ENCODE results near the gene GSK3B.
"Not testable (repeated sequence)": the region's sequence is repeated elsewhere in the genome, so short reads cannot be mapped to it uniquely, and the experiment has no call there.

Gene GSK3B

GRCh38 chr3:119888681-119889080, 205.6 kb downstream of the GSK3B start:
- not testable (repeated sequence) for H3K9me3 Mint-ChIP-seq (ENCODE audit: low read depth); H3K4me3 Mint-ChIP-seq; H3K27me3 Mint-ChIP-seq; H3K27ac Mint-ChIP-seq
- Mint-ChIP-seq H3K36me3 (peaks cover 45% of the 10 kb centered on the region), H3K4me1 (ENCODE audit: low read depth) (peaks cover 17% of the 10 kb centered on the region)

DNA sequence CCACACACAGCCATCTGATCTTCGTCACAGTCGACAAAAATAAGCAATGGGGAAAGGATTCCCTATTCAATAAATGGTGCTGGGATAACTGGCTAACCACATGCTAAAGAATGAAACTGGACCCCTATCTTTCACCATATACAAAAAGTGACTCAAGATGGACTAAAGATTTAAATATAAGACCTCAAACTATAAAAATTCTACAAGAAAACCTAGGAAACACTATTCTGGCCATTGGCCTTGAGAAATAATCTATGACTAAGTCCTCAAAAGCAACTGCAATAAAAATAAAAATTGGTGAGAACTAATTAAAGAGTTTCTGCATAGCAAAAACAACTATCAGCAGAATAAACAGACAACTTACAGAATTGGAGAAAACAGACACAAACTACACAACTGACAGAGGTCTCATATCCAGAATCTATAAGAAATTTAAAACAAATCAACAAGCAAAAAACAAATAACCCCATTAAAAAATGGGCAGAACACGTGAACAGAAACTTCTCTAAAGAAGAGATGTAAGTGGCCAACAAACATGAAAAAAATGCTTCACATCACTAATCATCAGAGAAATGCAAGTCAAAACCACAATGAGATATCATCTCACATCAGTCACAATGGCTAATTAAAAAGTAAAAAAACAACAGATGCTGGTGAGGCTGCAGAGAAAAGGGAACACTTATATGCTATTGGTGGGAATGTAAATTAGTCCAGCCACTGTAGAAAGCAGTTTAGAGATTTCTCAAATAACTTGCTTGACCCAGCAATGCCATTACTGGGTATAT, 208.3 kb downstream of the GSK3B start:
- Mint-ChIP-seq H3K27ac (no peak overlapping the region), H3K4me3 (no peak overlapping the region), H3K9me3 (ENCODE audit: low read depth) (peaks cover 5% of the 10 kb centered on the region), H3K27me3 (no peaks in the 10 kb centered on the region), H3K4me1 (ENCODE audit: low read depth) (peaks cover 9% of the 10 kb centered on the region), H3K36me3 (peaks cover 46% of the 10 kb centered on the region)

- Mint-ChIP-seq H3K4me1 (ENCODE audit: low read depth) (peaks cover 9% of the 10 kb centered on the region), H3K27me3 (no peaks in the 10 kb centered on the region), H3K36me3 (peaks cover 45% of the 10 kb centered on the region), H3K9me3 (ENCODE audit: low read depth) (peaks cover 5% of the 10 kb centered on the region), H3K4me3 (no peak overlapping the region), H3K27ac (no peak overlapping the region)
Observed at GRCh38 chr3:119884161-119884557, 210.1 kb downstream of the GSK3B start.

GRCh38 chr3:119883461-119884160, 210.6 kb downstream of the GSK3B start:
- H3K4me1 Mint-ChIP-seq (ENCODE audit: low read depth) = peaks cover 9% of the 10 kb centered on the region
- peaks cover 5% of the 10 kb centered on the region for H3K9me3 Mint-ChIP-seq (ENCODE audit: low read depth)
- H3K4me3 Mint-ChIP-seq = no peak overlapping the region
- no peak overlapping the region for H3K27ac Mint-ChIP-seq
- H3K36me3 Mint-ChIP-seq = peaks cover 39% of the 10 kb centered on the region
- no peaks in the 10 kb centered on the region for H3K27me3 Mint-ChIP-seq

- H3K4me1 Mint-ChIP-seq (ENCODE audit: low read depth) = peaks cover 2% of the 10 kb centered on the region
- no peak overlapping the region for H3K27ac Mint-ChIP-seq
- H3K36me3 Mint-ChIP-seq = peaks cover 19% of the 10 kb centered on the region
- H3K9me3 Mint-ChIP-seq (ENCODE audit: low read depth) = no peaks in the 10 kb centered on the region
- no peak overlapping the region for H3K4me3 Mint-ChIP-seq
- no peaks in the 10 kb centered on the region for H3K27me3 Mint-ChIP-seq
Observed at GRCh38 chr3:119880966-119881365, 213.3 kb downstream of the GSK3B start.

DNA sequence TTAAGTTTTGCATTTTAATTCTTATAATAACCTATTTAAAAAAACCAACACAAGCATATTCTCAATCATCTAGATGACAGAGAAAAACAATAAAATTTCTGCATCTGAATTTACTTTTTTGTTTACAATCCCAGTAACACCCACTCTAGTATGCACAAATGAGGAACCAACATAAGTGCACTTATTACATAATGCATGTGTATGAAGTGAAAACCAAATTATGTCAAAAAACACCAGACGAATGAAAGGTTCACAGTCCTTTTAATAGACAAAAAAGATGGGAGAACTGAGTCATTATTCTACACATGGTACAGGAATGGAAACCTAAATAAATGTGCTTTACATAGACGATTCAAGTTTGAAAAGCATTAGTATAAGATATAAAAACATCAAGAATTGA, 220.6 kb downstream of the GSK3B start:
- Mint-ChIP-seq H3K27me3 (no peaks in the 10 kb centered on the region), H3K36me3 (peaks cover 3% of the 10 kb centered on the region), H3K9me3 (ENCODE audit: low read depth) (no peaks in the 10 kb centered on the region), H3K4me1 (ENCODE audit: low read depth) (peaks cover 26% of the 10 kb centered on the region), H3K27ac (no peak overlapping the region), H3K4me3 (no peak overlapping the region)

DNA sequence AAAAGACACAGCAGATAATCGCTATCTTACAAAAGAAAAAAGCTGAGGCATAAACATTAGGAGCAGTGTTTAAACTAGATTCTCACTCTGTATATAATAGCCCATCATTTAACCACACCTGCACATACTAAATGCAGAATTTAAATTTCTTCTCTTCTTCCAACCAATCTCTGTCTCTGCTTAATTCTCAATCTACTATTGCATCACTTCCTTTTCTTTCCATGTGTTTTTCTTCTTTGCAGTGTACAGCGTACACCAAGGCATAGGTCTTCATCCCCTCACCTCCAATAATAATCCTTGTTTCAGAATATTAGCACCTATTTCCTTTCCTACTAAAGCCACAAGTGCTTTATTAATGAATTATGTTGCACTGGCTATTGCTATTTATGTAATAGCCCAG, 221.5 kb downstream of the GSK3B start:
- no peak overlapping the region for H3K27ac Mint-ChIP-seq
- H3K4me1 Mint-ChIP-seq (ENCODE audit: low read depth) = peaks cover 26% of the 10 kb centered on the region
- H3K4me3 Mint-ChIP-seq = no peak overlapping the region
- no peaks in the 10 kb centered on the region for H3K9me3 Mint-ChIP-seq (ENCODE audit: low read depth)
- peaks cover 3% of the 10 kb centered on the region for H3K36me3 Mint-ChIP-seq
- no peaks in the 10 kb centered on the region for H3K27me3 Mint-ChIP-seq

DNA sequence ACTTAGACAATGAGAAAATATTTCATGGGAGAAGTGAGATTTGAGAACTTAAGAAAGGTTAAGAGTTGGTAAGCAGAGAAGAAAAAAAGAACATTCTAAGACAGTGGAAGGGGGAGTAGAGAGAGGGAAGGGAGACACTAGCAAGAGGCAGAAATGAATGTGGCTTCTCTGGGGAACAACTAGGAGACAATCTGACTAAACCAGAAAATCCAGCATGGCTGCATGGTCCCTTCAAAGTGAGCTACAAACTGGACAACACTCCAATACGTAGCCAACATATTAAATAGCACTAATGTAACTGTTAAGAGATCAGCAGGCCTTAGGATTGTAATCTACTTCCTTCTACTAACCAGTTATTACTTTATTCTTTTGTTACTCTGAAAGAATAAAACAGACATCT, 222.7 kb downstream of the GSK3B start:
- peaks cover 3% of the 10 kb centered on the region for H3K36me3 Mint-ChIP-seq
- H3K27ac Mint-ChIP-seq = no peak overlapping the region

GRCh38 chr3:119870512-119870911, 223.7 kb downstream of the GSK3B start:
- no peak overlapping the region for H3K27ac Mint-ChIP-seq
- H3K27me3 Mint-ChIP-seq = no peaks in the 10 kb centered on the region
- no peaks in the 10 kb centered on the region for H3K9me3 Mint-ChIP-seq (ENCODE audit: low read depth)
- peaks cover 5% of the 10 kb centered on the region for H3K36me3 Mint-ChIP-seq
- H3K4me1 Mint-ChIP-seq (ENCODE audit: low read depth) = peaks cover 26% of the 10 kb centered on the region
- H3K4me3 Mint-ChIP-seq = no peak overlapping the region

More for the DNA sequence above, 222.7 kb downstream of the GSK3B start:
- Mint-ChIP-seq H3K9me3 (ENCODE audit: low read depth) (no peaks in the 10 kb centered on the region), H3K27me3 (no peaks in the 10 kb centered on the region), H3K4me1 (ENCODE audit: low read depth) (peaks cover 26% of the 10 kb centered on the region), H3K4me3 (no peak overlapping the region)

DNA sequence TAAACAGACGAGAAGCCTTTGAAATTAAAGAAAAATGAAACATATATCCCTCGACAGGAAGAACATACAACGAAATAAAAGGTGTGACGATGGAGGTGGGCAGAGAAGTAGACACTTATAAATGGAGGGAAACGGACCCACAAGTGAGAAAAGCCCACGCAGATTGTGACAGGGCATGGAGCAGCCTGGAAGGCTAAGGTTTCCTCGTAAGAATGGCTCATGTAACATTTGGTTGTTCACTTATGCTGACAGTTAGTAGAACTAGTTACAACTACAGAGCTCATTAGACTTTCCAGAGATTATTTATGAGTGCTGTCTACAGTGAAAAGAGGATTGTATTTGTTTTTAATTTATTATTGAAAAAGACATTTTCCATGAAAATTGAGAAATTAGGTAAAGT, 229.8 kb downstream of the GSK3B start:
- Mint-ChIP-seq H3K27me3 (no peaks in the 10 kb centered on the region), H3K4me3 (no peak overlapping the region), H3K4me1 (ENCODE audit: low read depth) (peaks cover 3% of the 10 kb centered on the region), H3K27ac (no peak overlapping the region), H3K36me3 (peaks cover 33% of the 10 kb centered on the region), H3K9me3 (ENCODE audit: low read depth) (peaks cover 7% of the 10 kb centered on the region)

- H3K36me3 Mint-ChIP-seq = peaks cover 45% of the 10 kb centered on the region
- H3K27me3 Mint-ChIP-seq = no peaks in the 10 kb centered on the region
- H3K9me3 Mint-ChIP-seq (ENCODE audit: low read depth) = peaks cover 12% of the 10 kb centered on the region
- H3K27ac Mint-ChIP-seq = no peak overlapping the region
- no peak overlapping the region for H3K4me3 Mint-ChIP-seq
- H3K4me1 Mint-ChIP-seq (ENCODE audit: low read depth) = no peaks in the 10 kb centered on the region
Observed at GRCh38 chr3:119862616-119863015, 231.6 kb downstream of the GSK3B start.

DNA sequence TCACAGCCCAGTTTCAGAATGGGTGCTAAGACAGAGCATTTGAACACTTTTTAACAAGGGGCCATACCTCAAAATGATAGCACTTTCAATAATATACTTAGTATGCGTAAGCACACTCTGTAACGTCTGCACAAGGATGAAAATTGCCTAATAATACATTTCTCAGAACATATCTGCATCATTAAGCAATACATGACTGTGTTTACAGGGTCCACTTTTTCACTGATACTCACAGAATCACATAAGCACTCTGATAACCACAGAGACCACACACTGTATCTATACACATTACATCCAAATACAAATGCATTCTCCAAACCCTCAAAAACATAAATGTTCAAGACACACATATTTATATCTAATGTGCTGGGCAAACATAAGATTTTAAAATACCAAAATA, 232.6 kb downstream of the GSK3B start:
- Mint-ChIP-seq H3K4me3 (no peak overlapping the region), H3K27ac (no peak overlapping the region), H3K27me3 (no peaks in the 10 kb centered on the region), H3K4me1 (ENCODE audit: low read depth) (no peaks in the 10 kb centered on the region), H3K9me3 (ENCODE audit: low read depth) (peaks cover 12% of the 10 kb centered on the region), H3K36me3 (peaks cover 53% of the 10 kb centered on the region)

GRCh38 chr3:119859728-119860127, 234.5 kb downstream of the GSK3B start:
- peaks cover 63% of the 10 kb centered on the region for H3K36me3 Mint-ChIP-seq
- H3K4me3 Mint-ChIP-seq = no peak overlapping the region
- H3K4me1 Mint-ChIP-seq (ENCODE audit: low read depth) = no peaks in the 10 kb centered on the region

GRCh38 chr3:119858957-119859356, 235.3 kb downstream of the GSK3B start:
- H3K4me1 Mint-ChIP-seq (ENCODE audit: low read depth) = no peaks in the 10 kb centered on the region
- peaks cover 12% of the 10 kb centered on the region for H3K9me3 Mint-ChIP-seq (ENCODE audit: low read depth)

More at GRCh38 chr3:119859728-119860127, 234.5 kb downstream of the GSK3B start:
- peaks cover 12% of the 10 kb centered on the region for H3K9me3 Mint-ChIP-seq (ENCODE audit: low read depth)
- no peak overlapping the region for H3K27ac Mint-ChIP-seq
- no peaks in the 10 kb centered on the region for H3K27me3 Mint-ChIP-seq

DNA sequence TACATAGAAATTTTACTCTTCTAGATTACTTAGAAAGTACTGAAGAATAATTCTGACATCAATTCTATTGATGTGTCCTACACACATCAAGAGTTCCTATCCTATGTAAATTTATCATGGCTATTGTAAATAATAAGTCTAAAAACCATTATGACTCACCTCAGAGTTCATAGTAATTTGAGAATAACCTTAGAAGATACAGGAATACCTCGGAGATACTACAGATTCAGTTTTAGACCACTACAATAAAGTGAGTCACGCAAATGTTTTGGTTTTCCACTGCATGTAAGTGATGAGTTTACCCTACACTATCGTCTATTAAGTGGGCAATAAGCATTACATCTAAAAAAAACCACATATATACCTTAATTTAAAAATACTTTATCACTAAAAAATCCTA, 237.6 kb downstream of the GSK3B start:
- H3K4me3 Mint-ChIP-seq = no peak overlapping the region
- no peaks in the 10 kb centered on the region for H3K4me1 Mint-ChIP-seq (ENCODE audit: low read depth)
- no peaks in the 10 kb centered on the region for H3K27me3 Mint-ChIP-seq
- H3K9me3 Mint-ChIP-seq (ENCODE audit: low read depth) = peaks cover 5% of the 10 kb centered on the region
- H3K36me3 Mint-ChIP-seq = peaks cover 57% of the 10 kb centered on the region
- no peak overlapping the region for H3K27ac Mint-ChIP-seq

More at GRCh38 chr3:119858957-119859356, 235.3 kb downstream of the GSK3B start:
- Mint-ChIP-seq H3K36me3 (peaks cover 64% of the 10 kb centered on the region), H3K4me3 (no peak overlapping the region), H3K27ac (no peak overlapping the region), H3K27me3 (no peaks in the 10 kb centered on the region)

Data from activated naive CD8-positive, alpha-beta T cell (primary cell).